Mammary epithelial cell (primary cell): Measurements from ENCODE around the gene PCNX2.

Experiments
- EZH2 ChIP-seq: IDR thresholded peaks from 2 replicates; pipeline ENCODE4 v1.6.1; 2012; ENCODE audit warnings: low read length, inconsistent platforms, borderline replicate concordance
- TF ChIP-seq, protein P1 (sequence below), 2 donors: IDR thresholded peaks in 1 of 2; conservative IDR thresholded peaks in 1 of 2; 2 replicates each; pipeline ENCODE4 v1.5.1; 2011 to 2012; ENCODE audit warnings: inconsistent platforms in 2 of 2, low read length in 2 of 2, mild to moderate bottlenecking in 2 of 2, control low read depth in 1 of 2, low read depth in 1 of 2; ENCODE audit not compliant: insufficient read depth in 1 of 2; ENCODE audit errors: extremely low read depth in 1 of 2

DNA sequence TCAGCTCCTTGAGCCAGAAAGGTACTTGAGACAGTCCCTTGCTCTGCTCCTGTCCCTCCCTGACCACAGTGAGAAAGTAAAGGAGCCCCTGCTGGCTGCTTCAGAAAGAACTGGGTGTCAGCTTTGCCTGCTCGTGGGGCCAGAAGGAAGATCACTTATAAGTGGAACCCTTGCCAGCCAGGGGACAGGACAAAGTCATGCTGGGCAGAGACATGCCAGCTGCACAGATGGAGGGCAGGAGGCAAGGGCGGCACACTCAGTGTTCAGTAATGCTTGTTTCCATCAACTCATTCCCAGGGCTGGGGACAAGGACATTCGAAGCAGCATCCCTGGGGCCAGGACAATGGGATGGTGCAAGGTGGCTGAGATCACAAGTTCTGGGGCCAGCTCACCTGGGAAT, 303.3 kb downstream of the PCNX2 start:
- TF ChIP-seq, protein P1, sequence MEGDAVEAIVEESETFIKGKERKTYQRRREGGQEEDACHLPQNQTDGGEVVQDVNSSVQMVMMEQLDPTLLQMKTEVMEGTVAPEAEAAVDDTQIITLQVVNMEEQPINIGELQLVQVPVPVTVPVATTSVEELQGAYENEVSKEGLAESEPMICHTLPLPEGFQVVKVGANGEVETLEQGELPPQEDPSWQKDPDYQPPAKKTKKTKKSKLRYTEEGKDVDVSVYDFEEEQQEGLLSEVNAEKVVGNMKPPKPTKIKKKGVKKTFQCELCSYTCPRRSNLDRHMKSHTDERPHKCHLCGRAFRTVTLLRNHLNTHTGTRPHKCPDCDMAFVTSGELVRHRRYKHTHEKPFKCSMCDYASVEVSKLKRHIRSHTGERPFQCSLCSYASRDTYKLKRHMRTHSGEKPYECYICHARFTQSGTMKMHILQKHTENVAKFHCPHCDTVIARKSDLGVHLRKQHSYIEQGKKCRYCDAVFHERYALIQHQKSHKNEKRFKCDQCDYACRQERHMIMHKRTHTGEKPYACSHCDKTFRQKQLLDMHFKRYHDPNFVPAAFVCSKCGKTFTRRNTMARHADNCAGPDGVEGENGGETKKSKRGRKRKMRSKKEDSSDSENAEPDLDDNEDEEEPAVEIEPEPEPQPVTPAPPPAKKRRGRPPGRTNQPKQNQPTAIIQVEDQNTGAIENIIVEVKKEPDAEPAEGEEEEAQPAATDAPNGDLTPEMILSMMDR (conservative IDR thresholded peaks at IDR 0.05 in 1 of 2, IDR thresholded peaks at IDR 0.05 in 1 of 2; ENCODE audit: extremely low read depth in 1 of 2, insufficient read depth in 1 of 2, low read depth in 1 of 2, low read length in 2 of 2): no peak
- TF ChIP-seq EZH2: no peak
